Suprapubic skin (tissue), 4 donors: ENCODE results near the gene C14orf132.

Experiments
- POLR2A ChIP-seq, 2 donors: fragments of 450-650 bp; IDR thresholded peaks; one replicate each; pipeline ENCODE4 v1.6.1; 2017; ENCODE audit warnings: antibody characterized with exemption in 2 of 2, mild to moderate bottlenecking in 2 of 2, moderate library complexity in 2 of 2
- POLR2AphosphoS5 ChIP-seq, 3 donors: sonication (generic); formaldehyde crosslinking; IDR thresholded peaks; one replicate each; pipeline ENCODE4 v1.6.1; 2017; ENCODE audit warnings: antibody characterized with exemption in 3 of 3
- TF ChIP-seq, protein P1 (sequence below), 2 donors: fragments of 200-600 bp in 1 of 2; fragments of 450-650 bp in 1 of 2; sonication (generic) in 1 of 2; IDR thresholded peaks; one replicate each; pipeline ENCODE4 v1.5.1; 2016 to 2019; ENCODE audit warnings: antibody characterized with exemption in 2 of 2, mild to moderate bottlenecking in 1 of 2, moderate library complexity in 1 of 2

DNA sequence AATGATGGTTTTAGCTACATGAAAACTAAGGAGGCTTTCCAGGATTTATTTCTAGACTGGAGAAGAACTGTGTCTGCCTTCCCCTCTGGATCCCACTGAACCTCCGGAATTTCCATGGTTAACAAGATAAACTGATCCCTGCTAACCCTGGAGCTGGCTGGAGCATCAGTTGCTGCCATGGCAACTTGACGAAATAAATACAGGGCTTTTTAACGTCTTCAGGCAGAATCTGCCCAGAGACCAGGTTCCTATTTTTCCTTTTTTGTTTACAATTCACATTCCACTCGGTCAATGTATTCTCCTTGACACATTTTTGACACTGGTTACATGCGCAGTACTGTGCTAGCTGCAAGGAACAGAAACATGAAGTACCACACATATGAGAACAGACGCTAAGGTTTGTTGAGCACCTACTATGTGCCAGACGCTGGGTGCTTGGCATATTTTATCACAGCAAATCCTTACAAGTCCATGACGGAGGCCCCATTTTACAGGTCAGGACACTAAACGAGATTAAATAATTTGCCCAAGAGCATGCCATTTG lies 1.7 kb downstream of the C14orf132 start:
- TF ChIP-seq, protein P1, sequence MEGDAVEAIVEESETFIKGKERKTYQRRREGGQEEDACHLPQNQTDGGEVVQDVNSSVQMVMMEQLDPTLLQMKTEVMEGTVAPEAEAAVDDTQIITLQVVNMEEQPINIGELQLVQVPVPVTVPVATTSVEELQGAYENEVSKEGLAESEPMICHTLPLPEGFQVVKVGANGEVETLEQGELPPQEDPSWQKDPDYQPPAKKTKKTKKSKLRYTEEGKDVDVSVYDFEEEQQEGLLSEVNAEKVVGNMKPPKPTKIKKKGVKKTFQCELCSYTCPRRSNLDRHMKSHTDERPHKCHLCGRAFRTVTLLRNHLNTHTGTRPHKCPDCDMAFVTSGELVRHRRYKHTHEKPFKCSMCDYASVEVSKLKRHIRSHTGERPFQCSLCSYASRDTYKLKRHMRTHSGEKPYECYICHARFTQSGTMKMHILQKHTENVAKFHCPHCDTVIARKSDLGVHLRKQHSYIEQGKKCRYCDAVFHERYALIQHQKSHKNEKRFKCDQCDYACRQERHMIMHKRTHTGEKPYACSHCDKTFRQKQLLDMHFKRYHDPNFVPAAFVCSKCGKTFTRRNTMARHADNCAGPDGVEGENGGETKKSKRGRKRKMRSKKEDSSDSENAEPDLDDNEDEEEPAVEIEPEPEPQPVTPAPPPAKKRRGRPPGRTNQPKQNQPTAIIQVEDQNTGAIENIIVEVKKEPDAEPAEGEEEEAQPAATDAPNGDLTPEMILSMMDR (IDR thresholded peaks at IDR 0.05), result no peak
- TF ChIP-seq POLR2A (IDR thresholded peaks at IDR 0.05) (no peak), POLR2AphosphoS5 (IDR thresholded peaks at IDR 0.05) (no peak)
